ENCODE measurements around the gene MACROD2. TPM values are rescaled to one million over a fixed set of nuclear protein-coding genes. Genes with fewer than 3 reads are reported as not detected.

Gene MACROD2
- total RNA-seq, 1 experiment from 2014 or later: 1.4 TPM

- TF ChIP-seq, protein P1, sequence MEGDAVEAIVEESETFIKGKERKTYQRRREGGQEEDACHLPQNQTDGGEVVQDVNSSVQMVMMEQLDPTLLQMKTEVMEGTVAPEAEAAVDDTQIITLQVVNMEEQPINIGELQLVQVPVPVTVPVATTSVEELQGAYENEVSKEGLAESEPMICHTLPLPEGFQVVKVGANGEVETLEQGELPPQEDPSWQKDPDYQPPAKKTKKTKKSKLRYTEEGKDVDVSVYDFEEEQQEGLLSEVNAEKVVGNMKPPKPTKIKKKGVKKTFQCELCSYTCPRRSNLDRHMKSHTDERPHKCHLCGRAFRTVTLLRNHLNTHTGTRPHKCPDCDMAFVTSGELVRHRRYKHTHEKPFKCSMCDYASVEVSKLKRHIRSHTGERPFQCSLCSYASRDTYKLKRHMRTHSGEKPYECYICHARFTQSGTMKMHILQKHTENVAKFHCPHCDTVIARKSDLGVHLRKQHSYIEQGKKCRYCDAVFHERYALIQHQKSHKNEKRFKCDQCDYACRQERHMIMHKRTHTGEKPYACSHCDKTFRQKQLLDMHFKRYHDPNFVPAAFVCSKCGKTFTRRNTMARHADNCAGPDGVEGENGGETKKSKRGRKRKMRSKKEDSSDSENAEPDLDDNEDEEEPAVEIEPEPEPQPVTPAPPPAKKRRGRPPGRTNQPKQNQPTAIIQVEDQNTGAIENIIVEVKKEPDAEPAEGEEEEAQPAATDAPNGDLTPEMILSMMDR (conservative IDR thresholded peaks at IDR 0.05; ENCODE audit: low read depth, low read length): no peak
- TF ChIP-seq EZH2 (IDR thresholded peaks at IDR 0.05; ENCODE audit: borderline replicate concordance, low read depth, low read length, poor library complexity, severe bottlenecking): no peak
- CTCF ChIA-PET: no interaction called here
- no peaks in the 10 kb centered on the region for H3K9me3 ChIP-seq (ENCODE audit: low read depth, low read length, poor library complexity, severe bottlenecking)
- no peak overlapping the region for H3K4me3 ChIP-seq (ENCODE audit: low read depth, low read length, poor library complexity, severe bottlenecking)
- POLR2A ChIA-PET (ENCODE audit: low non-redundant PET): no interaction called here
- H3K36me3 ChIP-seq (ENCODE audit: insufficient read depth, low read length, poor library complexity, severe bottlenecking): no peaks in the 10 kb centered on the region
- no TSS peak for BruUV-seq (replicated peaks)
- H3K27ac ChIP-seq (ENCODE audit: low read depth, low read length, poor library complexity, severe bottlenecking): no peak overlapping the region
- no peaks in the 10 kb centered on the region for H3K27me3 ChIP-seq (replicated peaks; ENCODE audit: insufficient read depth, low read depth, low read length, poor library complexity)
- no peak for DNase-seq (ENCODE audit: low spot score)
- intact Hi-C loops (cut with micrococcal nuclease; ENCODE audit: unreplicated experiment): no loop called here
- H3K4me1 ChIP-seq (ENCODE audit: insufficient read depth, low read length, poor library complexity, severe bottlenecking): no peaks in the 10 kb centered on the region
These were observed 530.1 kb downstream of the MACROD2 start for GRCh38 chr20:14525426-14525825.

GRCh38 chr20:14526891-14527290 lies 531.6 kb downstream of the MACROD2 start:
- BruUV-seq (replicated peaks): no TSS peak
- intact Hi-C loops (cut with micrococcal nuclease; ENCODE audit: unreplicated experiment): no loop called here

GRCh38 chr20:14531786-14532185 lies 536.5 kb downstream of the MACROD2 start:
- H3K9me3 ChIP-seq (ENCODE audit: low read depth, low read length, poor library complexity, severe bottlenecking): no peaks in the 10 kb centered on the region
- CTCF ChIA-PET: no interaction called here
- no peaks in the 10 kb centered on the region for H3K36me3 ChIP-seq (ENCODE audit: insufficient read depth, low read length, poor library complexity, severe bottlenecking)
- H3K27me3 ChIP-seq (replicated peaks; ENCODE audit: insufficient read depth, low read depth, low read length, poor library complexity): no peaks in the 10 kb centered on the region
- intact Hi-C loops (cut with micrococcal nuclease; ENCODE audit: unreplicated experiment): no loop called here
- H3K27ac ChIP-seq (ENCODE audit: low read depth, low read length, poor library complexity, severe bottlenecking): no peak overlapping the region
- BruUV-seq (replicated peaks): no TSS peak
- H3K4me3 ChIP-seq (ENCODE audit: low read depth, low read length, poor library complexity, severe bottlenecking): no peak overlapping the region
- H3K4me1 ChIP-seq (ENCODE audit: insufficient read depth, low read length, poor library complexity, severe bottlenecking): no peaks in the 10 kb centered on the region
- no peak for DNase-seq (ENCODE audit: low spot score)
- POLR2A ChIA-PET (ENCODE audit: low non-redundant PET): no interaction called here
- no peak for TF ChIP-seq EZH2 (IDR thresholded peaks at IDR 0.05; ENCODE audit: borderline replicate concordance, low read depth, low read length, poor library complexity, severe bottlenecking)
- TF ChIP-seq, protein P1 (conservative IDR thresholded peaks at IDR 0.05; ENCODE audit: low read depth, low read length): no peak

More at GRCh38 chr20:14526891-14527290, 531.6 kb downstream of the MACROD2 start:
- DNase-seq (ENCODE audit: low spot score): no peak
- Histone ChIP-seq H3K4me3 (ENCODE audit: low read depth, low read length, poor library complexity, severe bottlenecking) (no peak overlapping the region), H3K27me3 (replicated peaks; ENCODE audit: insufficient read depth, low read depth, low read length, poor library complexity) (no peaks in the 10 kb centered on the region), H3K9me3 (ENCODE audit: low read depth, low read length, poor library complexity, severe bottlenecking) (no peaks in the 10 kb centered on the region), H3K4me1 (ENCODE audit: insufficient read depth, low read length, poor library complexity, severe bottlenecking) (no peaks in the 10 kb centered on the region), H3K36me3 (ENCODE audit: insufficient read depth, low read length, poor library complexity, severe bottlenecking) (no peaks in the 10 kb centered on the region), H3K27ac (ENCODE audit: low read depth, low read length, poor library complexity, severe bottlenecking) (no peak overlapping the region)
- ChIA-PET CTCF (no interaction called here), POLR2A (ENCODE audit: low non-redundant PET) (no interaction called here)
- TF ChIP-seq EZH2 (IDR thresholded peaks at IDR 0.05; ENCODE audit: borderline replicate concordance, low read depth, low read length, poor library complexity, severe bottlenecking): no peak
- TF ChIP-seq, protein P1 (conservative IDR thresholded peaks at IDR 0.05; ENCODE audit: low read depth, low read length): no peak
